H1 (cell line): Measurements from ENCODE around the gene LHX8.

ENCODE experiments used
- CHD2 ChIP-seq: IDR thresholded peaks from 2 replicates; pipeline ENCODE4 v1.6.1; 2012; ENCODE audit warnings: low read length, improper control_type of control experiment
- CTCF ChIP-seq, 3 experiments: IDR thresholded peaks; 1 replicate in 2 of 3; 2 replicates in 1 of 3; pipeline versions ENCODE4 v1.5.1 to v1.6.1; 2011; ENCODE audit warnings: low read length in 3 of 3, mild to moderate bottlenecking in 3 of 3, inconsistent platforms in 2 of 3, low read depth in 1 of 3, moderate library complexity in 1 of 3; ENCODE audit not compliant: insufficient read depth in 1 of 3; ENCODE audit errors: control extremely low read depth in 1 of 3
- EGR1 ChIP-seq: IDR thresholded peaks from 2 replicates; pipeline ENCODE4 v1.6.1; 2011; ENCODE audit warnings: low read depth, low read length, borderline replicate concordance
- EZH2 ChIP-seq: fragments of 200-600 bp; sonication (generic); IDR thresholded peaks from 2 replicates; pipeline ENCODE4 v1.7.1; 2012; ENCODE audit warnings: low read depth, mild to moderate bottlenecking, moderate library complexity, low read length, inconsistent platforms; ENCODE audit not compliant: severe bottlenecking
- HDAC2 ChIP-seq, 2 experiments: fragments of 300-600 bp in 1 of 2; sonication (generic) in 1 of 2; IDR thresholded peaks; 2 replicates each; pipeline ENCODE4 v1.6.1; 2011 to 2012; ENCODE audit warnings: low read depth in 2 of 2, low read length in 2 of 2, mild to moderate bottlenecking in 2 of 2, moderate library complexity in 2 of 2, borderline replicate concordance in 1 of 2, inconsistent platforms in 1 of 2
- POLR2A ChIP-seq, 2 experiments: IDR thresholded peaks; 1 replicate in 1 of 2; 2 replicates in 1 of 2; pipeline ENCODE4 v1.6.1; 2011; ENCODE audit warnings: low read depth in 2 of 2, low read length in 2 of 2, mild to moderate bottlenecking in 2 of 2; ENCODE audit errors: control extremely low read depth in 1 of 2
- POLR2AphosphoS5 ChIP-seq: IDR thresholded peaks from 2 replicates; pipeline ENCODE4 v1.6.1; 2011; ENCODE audit warnings: low read depth, low read length
- SP1 ChIP-seq: IDR thresholded peaks from 2 replicates; pipeline ENCODE4 v1.6.1; 2011; ENCODE audit warnings: low read depth, low read length
- SP2 ChIP-seq: IDR thresholded peaks from 2 replicates; pipeline ENCODE4 v1.6.1; 2012; ENCODE audit warnings: mild to moderate bottlenecking, low read length, inconsistent platforms
- TAF1 ChIP-seq: IDR thresholded peaks from 2 replicates; pipeline ENCODE4 v1.6.1; 2011; ENCODE audit warnings: mild to moderate bottlenecking, low read depth, low read length
- TEAD4 ChIP-seq: IDR thresholded peaks from 2 replicates; pipeline ENCODE4 v1.6.1; 2012; ENCODE audit warnings: low read depth, low read length, inconsistent platforms, mixed read lengths

DNA sequence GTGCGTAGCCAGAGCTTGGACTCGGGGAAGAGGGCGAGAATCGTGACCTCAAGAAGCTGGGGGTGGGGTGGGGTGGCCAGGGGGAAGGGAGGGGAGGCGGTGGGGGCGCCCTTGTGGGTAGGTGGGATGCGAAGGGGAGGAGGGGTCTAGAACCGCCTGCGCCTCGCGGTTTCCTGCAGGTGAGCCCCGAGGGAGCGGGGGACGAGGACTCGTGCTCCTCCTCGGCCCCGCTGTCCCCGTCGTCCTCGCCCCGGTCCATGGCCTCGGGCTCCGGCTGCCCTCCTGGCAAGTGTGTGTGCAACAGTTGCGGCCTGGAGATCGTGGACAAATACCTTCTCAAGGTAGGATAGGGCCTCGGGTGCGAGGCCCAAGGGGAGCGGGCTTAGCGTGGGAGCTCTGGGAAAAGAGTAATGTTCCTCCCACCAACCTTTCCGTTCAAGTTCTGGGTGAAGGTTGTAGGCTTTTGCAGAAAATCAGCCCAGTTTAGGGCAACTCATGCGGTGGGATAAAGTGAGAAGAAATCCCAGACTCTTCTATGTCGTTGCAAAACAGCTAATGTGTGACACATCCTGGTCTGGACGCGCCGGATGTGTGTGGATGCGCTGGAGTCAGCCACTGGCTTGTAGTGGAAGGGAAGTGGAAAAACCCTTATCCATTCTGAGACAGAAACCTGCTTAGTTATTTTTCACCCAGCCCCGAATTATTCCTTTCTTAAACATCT, 2.9 kb downstream of the LHX8 start:
- no peak for TF ChIP-seq HDAC2 (IDR thresholded peaks at IDR 0.05; ENCODE audit: borderline replicate concordance in 1 of 2, low read depth in 2 of 2, low read length in 2 of 2)
- no peak for TF ChIP-seq CTCF (IDR thresholded peaks at IDR 0.05; ENCODE audit: control extremely low read depth in 1 of 3, insufficient read depth in 1 of 3, low read depth in 1 of 3, low read length in 3 of 3)
- TF ChIP-seq POLR2A (IDR thresholded peaks at IDR 0.05; ENCODE audit: control extremely low read depth in 1 of 2, low read depth in 2 of 2, low read length in 2 of 2), result no peak
- TF ChIP-seq CHD2, result no peak
- TF ChIP-seq TEAD4, result no peak
- no peak for TF ChIP-seq POLR2AphosphoS5
- TF ChIP-seq EGR1, result no peak
- TF ChIP-seq SP2, result no peak
- TF ChIP-seq TAF1, result no peak
- TF ChIP-seq SP1, result no peak
- peak; percentile 82 for TF ChIP-seq EZH2
